GM12878 (cell line): ENCODE data around the gene PKD1L1.

ENCODE experiments used
- CBX3 ChIP-seq: fragments of 200-600 bp; sonication (generic); IDR thresholded peaks from 2 replicates; pipeline ENCODE4 v1.6.1; 2016; ENCODE audit warnings: low read depth, borderline replicate concordance
- CTCF ChIP-seq, 3 experiments: IDR thresholded peaks in 2 of 3; conservative IDR thresholded peaks in 1 of 3; 2 replicates each; pipeline ENCODE4 v1.5.1; 2011; ENCODE audit warnings: low read depth in 3 of 3, low read length in 3 of 3, mild to moderate bottlenecking in 3 of 3, control low read depth in 2 of 3, moderate library complexity in 2 of 3, inconsistent platforms in 1 of 3, mixed read lengths in 1 of 3; ENCODE audit not compliant: control insufficient read depth in 2 of 3, insufficient read depth in 1 of 3; ENCODE audit errors: extremely low read depth in 1 of 3
- GABPA ChIP-seq: IDR thresholded peaks from 2 replicates; pipeline ENCODE4 v1.6.1; 2014; ENCODE audit warnings: antibody characterized with exemption, low read depth, mild to moderate bottlenecking, inconsistent platforms
- HDAC2 ChIP-seq: fragments of 200-600 bp; sonication (generic); IDR thresholded peaks from 2 replicates; pipeline ENCODE4 v1.6.1; 2017
- KDM1A ChIP-seq: fragments of 200-600 bp; sonication (generic); IDR thresholded peaks from 2 replicates; pipeline ENCODE4 v1.6.1; 2016; ENCODE audit warnings: borderline replicate concordance

- TF ChIP-seq CTCF (IDR thresholded peaks at IDR 0.05 in 2 of 3, conservative IDR thresholded peaks at IDR 0.05 in 1 of 3; ENCODE audit: control insufficient read depth in 2 of 3, extremely low read depth in 1 of 3, insufficient read depth in 1 of 3, low read depth in 3 of 3, low read length in 3 of 3) (no peak), GABPA (no peak), CBX3 (no peak), HDAC2 (no peak), KDM1A (no peak)
These were observed 12.9 kb downstream of the PKD1L1 start for GRCh38 chr7:47935336-47935735.
